HUDEP-2 (cell line): ENCODE measurements around the gene RETREG1.

Experiments used
- DNase-seq, 76 experiments: peaks; one replicate each; lab custom pipeline; 2025; ENCODE audit not compliant: unreplicated experiment in 76 of 76; lab: John Stamatoyannopoulos, UW

The RETREG1 gene

DNA sequence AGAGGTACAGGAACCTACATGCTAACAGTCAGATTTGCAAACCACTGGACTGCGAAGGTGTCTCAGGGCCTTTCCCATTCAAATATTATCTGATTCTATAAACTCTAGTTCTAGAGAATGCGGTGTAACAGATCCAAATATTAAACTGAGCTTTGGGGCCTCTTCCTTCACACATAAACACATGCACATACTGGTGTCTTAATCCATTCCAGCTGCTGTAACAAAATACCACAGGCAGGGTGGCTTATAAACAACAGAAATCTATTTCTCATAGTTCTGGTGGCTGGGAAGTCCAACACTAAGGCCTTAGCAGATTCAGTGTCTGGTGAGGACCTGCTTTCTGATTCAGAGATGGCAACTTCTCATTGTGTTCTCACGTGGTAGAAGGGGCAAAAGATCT lies 30.2 kb downstream of the RETREG1 start:
- DNase-seq = no peak

DNA sequence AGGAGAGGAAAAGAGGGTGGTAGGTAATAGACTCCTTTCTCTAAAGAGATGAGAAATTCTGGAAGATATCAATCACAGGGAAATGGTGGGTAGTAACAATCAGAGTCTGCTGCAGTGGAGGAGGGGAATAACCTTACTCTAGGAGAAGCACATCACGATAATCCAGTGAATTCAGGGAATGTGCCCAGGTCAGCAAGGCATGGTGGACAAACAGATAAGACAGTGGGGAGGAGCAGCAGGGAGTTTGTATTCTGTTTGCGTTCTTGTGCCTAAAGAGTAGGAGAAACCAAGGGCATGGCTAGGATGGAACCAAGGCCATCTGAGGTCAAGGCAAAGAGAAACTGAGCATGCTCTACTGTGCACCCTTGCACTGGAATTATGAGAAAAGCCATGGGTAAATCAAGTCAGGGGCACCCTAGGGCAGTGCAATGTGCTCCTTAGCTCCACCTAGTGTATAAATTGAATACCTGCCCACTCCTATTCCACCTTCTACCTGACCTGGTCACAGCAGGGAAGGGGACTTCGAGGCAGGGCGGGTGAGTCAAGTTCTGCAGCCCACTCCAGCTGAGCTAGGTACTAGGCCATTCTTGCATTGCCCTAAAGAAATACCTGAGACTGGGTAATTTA lies 31.6 kb downstream of the RETREG1 start:
- no peak for DNase-seq

DNA sequence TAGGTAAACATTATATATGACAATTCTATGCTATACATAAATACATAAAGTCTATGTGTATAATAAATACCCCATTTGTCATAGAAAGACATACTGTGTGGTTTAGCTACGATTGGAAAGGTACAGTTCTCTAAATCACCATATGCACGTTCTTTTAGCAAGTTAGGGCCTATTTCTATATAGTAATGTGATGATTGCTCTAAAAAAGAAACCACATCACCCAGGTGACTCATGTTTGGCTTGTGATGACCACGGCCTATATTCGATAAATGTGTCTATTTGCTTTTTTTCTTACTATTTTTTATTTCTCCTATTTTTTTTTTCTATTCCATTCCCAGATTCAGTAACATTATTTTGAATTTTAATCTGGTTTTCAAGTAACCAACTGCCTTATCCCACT lies 34.7 kb downstream of the RETREG1 start:
- no peak for DNase-seq

DNA sequence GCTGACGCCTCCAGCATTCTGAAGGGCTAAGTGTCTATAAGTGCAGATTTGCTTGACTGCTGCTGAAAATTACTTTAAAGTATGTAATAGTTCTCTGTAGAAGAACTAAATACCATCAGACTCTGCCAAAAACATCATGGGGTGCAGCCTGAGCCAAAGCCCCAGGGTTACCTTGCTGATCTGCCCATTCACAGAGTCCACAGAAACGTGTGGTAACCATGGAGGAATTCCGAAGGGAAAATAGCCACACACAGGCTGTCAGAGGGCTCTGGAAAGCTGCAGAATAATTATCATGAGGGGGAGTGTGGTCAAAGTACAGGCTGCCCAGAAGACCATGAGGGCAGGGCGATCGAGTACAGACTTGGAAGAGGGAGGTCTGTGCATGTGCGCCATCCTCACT lies 36.4 kb downstream of the RETREG1 start:
- no peak for DNase-seq

DNA sequence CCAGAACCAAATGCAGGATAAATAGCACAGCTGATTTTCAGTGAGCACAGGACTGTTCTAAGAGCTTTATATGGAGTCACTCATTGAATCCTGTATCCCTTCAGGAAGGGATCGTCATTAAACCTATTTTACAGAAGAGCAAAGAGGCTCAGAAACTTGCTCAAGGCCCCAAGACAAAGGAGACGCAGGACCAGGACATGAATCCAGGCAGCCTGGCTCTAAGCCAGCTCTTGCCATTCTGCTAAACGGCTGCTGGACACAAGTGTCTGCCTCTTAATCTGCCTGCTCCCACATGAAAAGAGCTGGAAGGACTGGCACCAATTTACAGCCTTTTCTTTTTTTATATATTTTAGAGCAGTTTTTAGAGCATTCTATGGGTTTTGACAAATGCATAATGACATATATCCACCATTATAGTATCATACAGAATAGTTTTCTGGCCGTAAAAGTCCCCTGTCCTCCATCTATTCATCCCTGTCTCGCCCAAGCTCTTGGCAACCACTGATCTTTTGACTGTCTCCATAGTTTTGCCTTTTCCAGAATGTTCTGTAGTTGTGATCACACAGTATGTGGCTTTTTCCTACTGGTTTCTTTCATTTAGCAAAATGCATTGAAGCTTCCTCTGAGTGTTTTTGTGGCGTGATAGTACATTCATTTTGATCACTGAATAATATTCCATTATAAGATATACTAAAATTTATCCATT lies 37.5 kb downstream of the RETREG1 start:
- DNase-seq = no peak

DNA sequence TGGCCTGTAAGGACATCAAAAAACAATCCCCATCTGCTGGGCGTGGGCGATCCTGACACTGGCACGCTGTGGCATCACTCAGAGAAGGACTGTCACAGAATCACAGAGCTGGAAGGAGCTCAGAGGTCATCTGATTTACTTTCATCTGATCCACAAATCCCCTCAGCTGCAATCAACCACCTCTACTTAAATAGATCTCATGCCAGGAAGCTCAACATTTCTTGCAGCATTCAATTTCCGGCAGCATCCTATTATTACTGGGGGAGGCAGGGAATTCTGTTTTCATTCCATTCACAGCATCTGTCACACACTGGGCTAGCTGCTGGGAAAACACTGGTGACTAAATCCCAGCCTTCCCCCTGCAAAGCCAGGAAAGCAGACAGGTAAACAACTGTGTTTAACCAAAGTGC lies 38.3 kb downstream of the RETREG1 start:
- DNase-seq = no peak

DNA sequence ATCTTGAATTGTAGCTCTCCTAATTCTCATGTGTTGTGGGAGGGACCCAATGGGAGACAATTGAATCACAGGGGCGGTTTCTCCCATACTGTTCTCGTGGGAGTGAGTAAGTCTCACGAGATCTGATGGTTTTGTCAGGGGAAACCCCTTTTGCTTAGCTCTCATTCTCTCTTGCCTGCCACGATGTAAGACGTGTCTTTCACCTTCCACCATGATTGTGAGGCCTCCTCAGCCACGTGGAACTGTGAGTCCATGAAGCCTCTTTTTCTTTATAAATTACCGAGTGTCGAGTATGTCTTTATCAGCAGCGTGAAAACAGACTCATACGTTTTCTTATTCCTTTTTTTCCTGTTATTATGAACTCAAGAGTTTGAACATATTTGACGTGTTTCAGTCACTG lies 39.1 kb downstream of the RETREG1 start:
- no peak for DNase-seq

DNA sequence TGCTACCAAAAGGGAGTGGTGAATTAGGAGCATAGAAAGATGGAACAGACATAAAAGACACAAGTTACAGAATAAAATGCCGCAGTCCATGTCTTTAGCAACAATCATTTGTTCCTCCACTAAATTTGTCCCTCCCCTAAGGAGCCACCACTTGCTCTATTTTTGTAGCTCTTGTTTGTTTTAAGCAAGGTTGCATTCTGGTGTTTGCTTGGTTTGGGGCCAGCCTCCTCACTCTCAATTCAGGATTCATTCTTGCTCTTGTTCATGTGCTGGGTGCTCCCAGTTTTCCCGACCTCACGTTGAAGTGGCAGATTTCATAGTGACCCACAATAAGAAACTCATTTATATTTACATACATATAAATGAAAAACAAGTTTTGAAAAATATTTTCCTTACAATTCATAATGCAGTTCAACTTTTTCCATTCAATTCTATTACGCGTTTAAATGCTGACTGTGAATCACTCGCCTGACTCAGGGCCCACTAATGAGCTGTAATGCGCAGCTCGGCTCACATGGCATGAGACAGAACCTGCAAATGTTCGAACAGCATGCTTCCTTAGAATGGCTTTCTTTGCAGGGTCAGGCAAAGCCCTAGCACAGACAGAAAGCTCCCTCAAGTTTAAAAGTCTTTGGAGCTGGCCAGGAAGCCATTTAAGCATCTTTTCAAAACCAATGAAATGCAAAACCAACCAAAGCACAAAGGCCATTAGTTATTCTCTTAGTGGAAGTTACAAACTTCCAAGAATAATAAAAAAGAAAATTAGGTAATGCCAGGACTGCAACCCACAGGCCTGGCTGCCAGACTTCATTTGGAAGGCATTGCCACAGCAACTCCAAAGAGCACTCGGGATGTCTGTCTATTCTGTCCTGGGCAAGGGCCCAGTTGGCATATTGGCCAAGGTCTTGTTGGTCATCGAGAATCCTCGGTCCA lies 41.7 kb downstream of the RETREG1 start:
- no peak for DNase-seq

DNA sequence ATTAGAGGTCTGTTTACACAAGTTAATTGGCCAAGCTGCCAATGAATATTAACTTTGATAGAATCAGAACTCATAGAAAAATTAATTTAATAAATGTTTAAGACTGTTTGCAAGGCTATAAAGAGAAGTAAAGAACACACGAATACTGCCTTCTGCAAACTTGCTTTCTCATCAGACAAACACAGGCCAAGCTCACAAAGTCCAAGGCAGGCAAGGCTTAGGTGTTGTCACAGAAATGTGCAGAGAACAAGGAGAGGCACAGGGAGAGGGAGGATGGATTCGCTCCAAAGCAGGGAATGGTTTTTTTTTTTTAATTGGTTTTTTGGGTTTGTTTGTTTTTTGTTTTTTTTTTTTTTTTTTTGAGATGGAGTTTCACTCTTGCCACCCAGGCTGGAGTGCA lies 43.4 kb downstream of the RETREG1 start:
- DNase-seq = no peak

DNA sequence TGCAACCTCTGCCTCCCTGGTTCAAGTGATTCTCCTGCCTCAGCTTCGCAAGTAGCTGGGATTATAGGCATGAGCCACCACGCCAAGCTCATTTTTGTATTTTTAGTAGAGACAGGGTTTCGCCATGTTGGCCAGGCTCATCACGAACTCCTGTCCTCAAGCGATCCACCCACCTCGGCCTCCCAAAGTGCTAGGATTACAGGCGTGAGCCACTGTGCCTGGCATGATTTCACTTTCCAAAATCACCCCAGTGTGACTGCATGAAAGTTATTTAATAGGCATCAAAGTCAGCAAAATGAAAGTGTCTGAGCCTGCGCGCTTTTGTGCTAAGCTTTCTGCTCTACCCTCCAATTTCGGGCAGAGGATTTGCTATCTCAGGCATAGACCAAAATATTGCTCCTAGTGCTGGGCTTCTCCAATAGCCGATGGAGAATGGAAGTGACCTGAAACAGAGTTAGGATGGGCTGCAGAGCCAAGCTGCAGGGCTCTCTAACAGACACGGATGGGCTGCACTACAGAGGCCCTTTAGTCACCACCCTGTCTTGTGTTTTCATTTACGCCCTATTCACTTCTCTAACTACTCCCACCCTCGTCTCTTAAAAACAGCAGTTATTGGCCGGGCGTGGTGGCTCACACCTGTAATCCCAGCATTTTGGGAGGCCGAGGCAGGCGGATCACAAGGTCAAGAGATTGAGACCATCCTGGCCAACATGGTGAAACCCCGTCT lies 44.3 kb downstream of the RETREG1 start:
- no peak for DNase-seq

DNA sequence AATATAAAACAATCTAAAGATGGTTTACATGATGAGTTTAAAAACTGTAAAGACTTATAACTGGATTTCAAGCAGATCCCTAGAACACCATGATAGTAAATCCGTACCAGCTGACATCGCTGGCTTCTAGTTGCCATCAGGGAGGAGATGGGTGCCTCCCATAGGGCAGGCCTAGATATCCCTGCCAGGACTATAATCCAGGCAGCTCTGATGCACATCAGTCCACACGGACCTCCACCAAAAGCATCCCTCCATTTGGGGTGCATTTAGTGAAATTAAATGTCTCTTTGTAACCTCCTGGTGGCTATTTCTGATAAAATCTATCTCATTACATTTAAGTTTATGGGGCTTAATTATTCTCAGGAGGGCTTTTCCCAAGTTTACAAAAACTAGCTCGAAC lies 45.8 kb downstream of the RETREG1 start:
- no peak for DNase-seq

DNA sequence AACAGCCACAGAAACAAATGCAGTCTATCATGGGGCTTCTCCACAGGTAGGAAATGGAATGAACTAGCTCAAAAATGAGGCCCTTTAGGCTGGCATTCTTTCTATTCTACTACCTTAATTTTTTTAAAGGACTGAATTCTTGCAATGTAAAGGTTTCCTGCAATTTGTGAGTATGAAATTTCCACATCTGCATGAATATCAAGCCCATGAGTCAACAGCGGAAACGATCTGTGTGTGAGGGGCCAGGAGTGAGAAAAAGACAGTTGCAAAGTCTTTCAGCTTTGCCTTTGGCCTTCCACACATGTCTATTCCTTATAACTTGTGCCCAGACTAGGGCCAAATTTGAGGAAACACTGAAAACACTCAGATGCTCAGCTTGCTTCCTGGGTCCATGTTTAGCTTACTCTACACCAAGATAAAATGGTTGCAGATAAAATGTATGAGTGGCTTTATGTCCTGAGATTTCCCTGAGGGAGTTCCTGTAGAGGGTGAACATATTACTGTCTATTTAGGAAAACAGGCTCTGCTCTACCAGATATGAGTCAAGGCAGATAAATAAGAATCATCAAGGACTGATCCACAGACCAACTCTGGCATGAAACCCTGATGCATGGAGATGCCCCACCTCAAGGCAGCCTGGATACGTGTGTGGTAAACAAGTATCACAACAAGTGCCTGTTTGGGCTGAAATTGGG lies 46.5 kb downstream of the RETREG1 start:
- no peak for DNase-seq

DNA sequence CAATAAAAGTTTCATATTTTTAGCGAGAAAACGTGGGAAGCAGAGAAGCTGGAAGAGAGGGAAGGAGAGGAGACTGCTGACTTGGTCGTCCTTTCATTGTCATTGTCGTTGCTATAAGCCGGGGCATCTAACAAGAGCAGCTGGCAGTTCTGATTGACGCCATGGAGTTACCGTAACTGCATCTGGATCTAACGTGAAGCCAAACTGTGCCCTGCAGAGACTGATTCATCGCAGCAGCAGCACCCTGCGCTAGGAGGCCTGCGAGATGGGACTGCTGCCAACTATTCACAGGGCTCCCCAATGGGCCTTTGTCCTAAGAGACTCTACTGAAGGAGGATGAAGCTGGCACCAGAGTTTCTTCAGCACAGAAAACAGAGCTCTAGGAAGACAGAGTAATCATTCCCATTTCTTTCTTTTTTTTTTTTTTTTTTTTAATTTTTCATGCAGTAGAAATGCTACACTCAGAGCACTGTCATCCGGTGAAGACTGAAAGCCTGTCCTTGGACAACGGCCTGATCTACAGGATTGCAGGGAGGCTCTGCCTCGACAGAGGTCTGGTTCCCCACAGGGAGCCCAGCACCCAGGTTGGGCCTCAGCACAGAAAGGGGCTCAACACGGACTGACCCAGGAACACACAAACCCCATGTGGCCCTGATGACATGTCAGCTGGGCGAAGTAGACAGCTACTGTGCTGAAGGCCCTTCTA lies 47.8 kb downstream of the RETREG1 start:
- no peak for DNase-seq

DNA sequence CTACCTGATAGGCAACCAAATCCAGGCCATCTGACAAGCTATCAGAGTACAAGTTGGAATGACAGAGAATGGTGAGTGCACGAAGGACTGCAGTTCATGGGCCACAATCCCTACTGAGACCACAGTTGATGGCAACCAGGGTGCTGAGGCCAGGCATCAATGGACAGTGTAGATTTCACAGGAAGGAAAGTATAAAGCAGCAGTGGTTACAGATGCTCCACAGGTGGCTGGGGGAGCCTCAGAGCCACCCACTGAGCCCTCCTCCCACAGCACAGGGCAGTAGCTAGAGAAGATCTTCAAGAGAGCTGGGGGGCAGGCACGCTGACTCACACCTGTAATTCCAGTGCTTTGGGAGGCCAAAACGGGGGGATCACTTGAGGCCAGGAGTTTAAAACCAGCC lies 49.4 kb downstream of the RETREG1 start:
- no peak for DNase-seq

DNA sequence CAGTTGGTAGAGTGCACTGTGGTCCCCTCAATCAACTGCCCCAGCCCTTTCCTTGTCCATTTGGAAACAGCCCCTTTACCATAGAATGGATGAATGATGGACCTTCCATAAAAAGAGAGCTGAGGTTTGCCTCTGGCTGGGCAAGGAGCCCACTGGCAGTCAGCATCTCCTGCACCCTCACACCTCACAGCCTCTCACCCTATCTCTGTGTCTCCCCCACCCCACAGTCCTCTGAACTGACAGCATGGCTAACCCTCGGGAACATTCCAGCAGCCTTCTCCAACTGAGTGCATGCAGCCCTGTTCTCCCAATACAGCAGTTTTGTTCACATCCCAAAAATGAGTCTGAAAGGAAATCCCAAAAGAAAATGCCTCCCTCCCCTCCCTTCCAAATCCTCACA lies 51.7 kb downstream of the RETREG1 start:
- no peak for DNase-seq

DNA sequence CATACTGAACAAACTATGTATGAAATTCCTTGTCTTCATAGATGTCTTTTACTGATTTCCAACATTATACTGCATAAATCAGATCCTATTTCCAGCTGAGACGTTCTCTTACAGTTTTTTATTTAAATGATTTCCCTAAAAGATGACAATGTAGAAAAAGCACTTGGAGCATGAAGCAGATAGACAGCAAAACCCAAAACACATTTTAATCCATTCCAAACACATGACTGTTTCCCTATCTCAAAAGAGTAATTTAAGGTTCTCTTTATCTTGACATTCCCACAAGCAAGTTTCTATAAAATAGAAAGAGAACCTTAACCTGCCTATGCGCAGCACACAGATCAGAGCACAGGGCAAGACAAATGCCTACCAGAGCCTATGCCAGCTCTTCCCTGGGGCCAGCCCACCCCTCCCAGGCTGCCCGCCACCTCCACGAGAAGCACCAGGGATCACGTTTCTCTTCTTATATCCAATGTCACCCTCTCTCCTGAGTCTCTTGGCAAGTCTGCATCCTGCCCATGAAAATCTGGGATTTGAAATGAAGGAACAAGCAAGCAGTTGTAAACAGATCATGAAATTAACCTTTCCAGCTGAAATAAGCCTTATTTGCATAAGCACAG lies 52.4 kb downstream of the RETREG1 start:
- no peak for DNase-seq

DNA sequence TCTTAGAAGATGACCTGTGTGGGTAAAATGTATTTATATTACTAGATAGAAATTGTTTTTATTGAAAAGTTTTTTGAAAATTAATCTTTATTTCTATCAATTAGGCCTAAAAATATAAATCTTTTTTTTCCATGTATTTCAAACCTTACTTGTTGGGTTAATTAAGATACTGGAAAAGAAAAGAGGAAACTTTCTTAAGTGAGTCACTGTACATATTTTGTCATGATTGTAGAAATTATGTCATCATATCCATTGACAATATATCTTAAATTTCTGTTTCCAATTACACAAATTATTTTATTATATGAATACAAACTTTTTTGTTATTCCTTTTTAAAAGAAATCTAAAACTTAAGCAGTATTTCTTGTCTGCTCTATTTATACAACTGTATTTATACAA lies 53.1 kb downstream of the RETREG1 start:
- no peak for DNase-seq

DNA sequence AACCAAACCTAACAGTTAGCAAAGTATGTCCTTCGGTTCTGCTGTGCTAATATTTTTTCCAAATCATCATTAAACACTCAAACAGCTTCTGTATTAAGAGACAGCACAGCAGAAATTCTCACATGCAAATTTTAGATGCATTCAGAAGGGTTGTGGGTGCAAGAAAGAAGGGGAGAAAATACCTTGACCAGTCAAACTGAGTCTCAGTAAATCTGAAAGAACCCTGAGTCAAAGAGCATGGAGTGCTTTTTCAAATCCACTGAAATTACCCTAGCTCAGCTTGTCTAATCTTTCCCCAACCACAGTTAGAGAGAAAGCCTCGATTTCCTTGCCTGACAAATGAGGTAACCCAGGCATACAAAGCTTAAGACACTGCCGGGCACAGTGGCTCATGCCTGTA lies 55.1 kb downstream of the RETREG1 start:
- DNase-seq = no peak

DNA sequence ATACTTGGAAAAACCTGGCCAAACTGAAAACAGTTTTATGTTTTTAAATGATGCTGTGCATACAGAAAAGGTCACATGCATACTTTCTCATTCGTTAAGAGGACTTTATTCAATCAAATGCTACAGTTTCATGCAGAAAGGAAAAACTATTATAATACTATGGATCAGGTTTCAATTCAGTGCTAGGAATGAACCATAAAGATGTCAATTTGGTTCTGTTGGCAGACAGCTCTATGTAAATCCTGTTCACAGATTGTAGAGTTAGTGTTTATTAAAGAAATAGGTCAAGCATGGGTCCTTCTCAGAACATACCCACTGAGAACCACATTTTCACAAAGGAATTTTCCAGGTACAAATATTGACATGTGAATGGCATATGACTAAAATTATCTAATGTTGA lies 57.1 kb downstream of the RETREG1 start:
- no peak for DNase-seq
